GM11168 (cell line): ENCODE data around the gene EIF4E1B.

Source experiments
- in situ Hi-C: fragments of 300-500 bp; cut with MboI; formaldehyde crosslinking; loops from one replicate; pipeline ENCODE4 v1.12.0; 2022; ENCODE audit warnings: low sequenced_read_pairs; ENCODE audit not compliant: unreplicated experiment

EIF4E1B gene

DNA sequence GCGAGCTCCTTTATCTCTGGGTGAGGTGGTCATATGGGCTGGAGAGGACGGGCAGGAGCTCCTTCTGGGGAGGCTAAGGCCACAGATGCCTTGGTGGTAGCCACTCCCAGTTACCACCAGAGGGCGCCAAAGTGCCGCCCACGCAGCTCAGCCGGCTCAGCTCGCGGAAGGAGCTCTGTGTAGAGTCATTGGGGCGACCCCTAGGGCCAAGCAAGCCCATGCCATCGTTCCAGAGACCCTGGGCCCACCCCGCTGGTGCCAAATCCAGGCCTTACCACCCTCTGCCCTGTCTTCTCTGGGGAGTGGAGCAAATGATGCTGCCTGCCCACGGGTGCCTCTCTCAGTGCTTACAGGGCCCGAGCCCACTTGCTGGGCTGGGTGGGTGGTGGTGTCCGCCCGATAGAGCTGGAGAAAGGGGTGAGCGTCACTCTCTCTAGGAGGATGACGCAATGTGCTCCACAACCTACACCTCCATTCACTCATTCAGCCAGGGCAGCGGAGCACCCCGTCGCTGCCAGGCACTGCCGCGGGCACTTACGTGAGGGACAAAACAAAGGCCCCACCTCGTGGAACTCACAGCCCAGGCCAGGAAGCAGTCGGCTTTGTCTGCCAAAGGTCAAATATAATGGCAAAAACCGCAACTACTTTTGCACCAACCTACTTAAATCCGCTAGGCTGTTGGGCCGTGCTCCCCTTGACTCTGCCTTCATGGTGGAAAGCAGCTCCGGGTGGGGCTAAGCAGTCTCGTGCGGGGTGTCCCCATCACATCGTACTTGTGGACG is 30.6 kb downstream of the EIF4E1B start:
- in situ Hi-C loops, result no loop called here

DNA sequence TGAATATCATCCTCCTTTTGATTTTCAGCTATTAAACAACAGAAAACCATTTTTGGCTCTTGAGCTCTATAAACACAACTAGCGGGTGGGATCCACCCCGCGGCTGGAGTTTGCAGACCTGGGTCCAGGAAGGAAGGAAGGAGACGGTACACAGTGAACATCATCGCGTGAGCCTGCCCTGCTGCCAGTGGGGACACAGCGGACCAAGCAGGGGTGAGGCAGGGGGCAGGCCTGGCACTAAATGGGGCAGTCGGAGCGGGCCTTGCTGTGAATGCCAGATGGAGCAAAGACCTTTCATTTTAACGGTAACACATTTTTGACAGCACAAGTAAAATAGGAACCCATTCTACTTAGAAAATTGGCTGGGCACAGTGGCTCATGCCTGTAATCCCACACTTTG is 31.2 kb downstream of the EIF4E1B start:
- in situ Hi-C loops, result no loop called here

DNA sequence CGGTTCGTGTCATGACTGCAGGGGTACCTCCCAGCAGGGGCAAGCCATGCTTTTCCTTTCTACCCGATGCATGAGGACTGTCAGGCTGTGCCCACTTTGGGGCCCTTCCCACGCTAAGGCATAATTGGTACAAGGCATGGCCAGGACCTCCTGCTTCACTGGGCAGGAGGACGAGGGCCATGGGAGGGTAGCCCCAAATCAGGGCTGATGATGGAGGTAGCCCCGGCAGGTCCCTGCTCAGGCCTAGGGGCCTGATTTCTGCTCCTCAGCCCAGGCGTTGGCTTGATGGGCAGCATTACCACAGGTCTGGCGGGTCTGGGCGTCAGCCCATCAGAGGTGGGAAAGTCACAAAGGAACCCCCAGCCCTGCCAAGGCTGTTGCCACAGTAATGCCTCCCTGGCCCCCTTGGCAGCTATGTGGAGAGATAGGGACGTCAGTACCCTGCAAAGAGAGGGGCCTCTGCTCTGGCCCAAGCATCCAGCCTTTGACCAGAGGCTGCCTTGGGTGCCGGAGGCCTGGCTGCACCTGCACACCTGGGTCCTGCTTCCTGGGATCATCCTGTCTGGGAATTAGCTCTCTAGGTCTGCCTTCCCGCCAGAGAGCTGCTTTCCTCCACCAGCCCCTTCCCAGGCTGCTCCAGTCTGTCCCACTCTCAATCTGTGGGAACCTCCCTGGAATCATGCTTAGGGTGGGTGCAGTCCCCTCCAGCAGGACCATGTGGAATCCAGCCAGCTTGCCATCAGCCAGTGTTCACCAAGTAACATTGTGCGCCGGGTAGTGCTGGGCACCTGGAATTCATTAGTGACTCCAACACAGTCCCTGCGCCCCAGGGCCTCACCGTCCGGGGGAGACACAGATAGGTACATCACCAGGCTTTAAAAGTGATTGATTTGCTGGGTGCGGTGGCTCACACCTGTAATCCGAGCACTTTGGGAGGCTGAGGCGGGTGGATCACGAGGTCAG is 32.2 kb downstream of the EIF4E1B start:
- in situ Hi-C loops, result no loop called here

DNA sequence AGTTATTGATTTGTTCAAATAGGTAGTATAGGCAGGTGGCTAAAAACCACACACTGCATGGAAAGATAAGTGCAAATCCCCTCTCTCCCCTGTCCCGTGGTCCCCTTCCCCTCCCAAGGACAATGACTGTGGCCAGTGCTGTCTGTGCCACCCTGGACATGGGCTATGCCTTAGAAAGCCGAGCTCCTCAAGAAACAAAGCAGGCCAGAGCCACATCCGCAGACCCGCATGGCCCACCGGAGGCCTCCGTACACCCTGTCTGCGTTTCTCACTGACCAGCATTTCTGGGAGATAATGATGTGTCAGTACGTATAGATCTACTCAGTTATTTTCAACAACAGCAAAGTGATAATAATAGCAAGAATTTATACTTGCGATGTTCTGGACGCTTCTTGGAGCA is 33.1 kb downstream of the EIF4E1B start:
- in situ Hi-C loops, result no loop called here

DNA sequence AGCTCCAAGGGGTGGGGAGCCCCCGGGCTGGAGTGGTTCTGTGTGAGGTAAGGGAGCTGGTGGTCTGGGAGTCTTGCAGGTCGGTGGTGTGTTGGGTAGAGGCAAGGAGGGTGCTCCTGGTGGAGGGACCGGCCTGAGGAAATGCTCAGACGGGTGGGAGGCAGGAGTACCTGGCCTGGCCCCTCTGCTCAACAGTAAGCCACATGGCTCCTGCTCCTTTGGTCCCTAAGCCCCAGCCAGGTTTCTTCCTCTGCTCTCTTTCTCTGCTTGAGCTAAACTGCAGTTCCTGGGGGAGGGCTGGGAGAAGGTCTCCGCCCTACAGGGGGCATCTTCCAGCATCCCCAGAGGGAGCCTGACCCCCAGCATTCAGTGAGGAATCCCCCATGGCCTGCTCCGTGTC is 34.0 kb downstream of the EIF4E1B start:
- in situ Hi-C loops, result no loop called here

DNA sequence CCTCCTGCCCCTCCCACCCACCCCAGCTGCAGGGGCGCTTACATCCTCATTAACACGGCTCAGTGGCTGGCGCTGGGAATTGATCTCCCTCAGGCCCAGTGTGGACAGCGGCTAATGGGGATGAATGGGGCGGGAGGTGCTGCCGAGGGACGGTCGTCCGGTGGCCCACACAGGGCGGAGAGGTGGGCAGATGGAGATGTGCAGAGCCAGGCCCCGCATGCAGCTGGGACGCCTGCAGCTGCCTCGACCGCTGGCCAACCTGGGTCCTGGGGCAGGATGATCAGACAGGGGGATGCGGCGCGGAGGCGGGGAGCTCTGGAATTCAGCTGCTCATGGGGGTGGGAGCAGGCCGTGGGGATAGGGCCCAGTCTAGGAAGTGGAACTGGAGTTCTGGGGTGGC is 34.4 kb downstream of the EIF4E1B start:
- in situ Hi-C loops, result no loop called here

DNA sequence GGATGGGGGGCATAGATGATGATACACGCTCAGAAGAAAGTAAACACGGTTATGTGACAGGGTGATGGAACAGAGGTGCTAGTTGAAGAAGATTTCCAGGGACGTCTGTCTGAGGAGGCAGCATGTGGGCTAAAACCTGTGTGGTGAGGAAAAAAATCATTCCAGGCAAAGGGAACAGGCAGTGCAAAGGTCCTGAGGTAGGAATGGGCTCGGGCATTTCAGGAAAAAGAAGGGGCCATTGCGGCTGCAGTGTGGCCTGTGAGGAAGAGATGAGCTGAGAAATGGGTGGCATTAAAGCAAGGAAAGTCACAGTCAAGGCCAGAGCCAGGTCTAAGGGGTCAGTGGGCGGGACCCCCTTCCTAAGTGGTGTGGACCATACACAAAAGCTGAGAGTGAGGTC is 35.0 kb downstream of the EIF4E1B start:
- in situ Hi-C loops, result no loop called here

DNA sequence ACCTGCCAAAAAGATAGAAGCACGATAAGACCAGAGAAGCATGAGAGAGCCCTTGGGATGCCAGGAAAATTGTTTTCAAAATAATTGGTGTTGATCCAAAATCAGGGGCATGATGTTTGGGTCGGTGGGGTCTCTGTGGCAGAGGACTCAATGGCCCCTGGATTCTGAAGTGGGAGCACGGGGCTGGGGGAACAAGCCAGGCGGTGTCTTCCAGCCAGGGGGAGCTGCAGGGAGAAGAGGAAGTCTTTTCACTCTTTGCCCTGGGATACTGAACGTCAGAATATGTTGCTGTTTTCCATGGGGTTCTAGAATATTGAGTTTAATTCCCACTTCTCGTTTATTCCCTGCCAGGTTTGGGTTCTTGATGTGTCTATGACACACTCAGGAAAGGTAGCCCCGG is 37.2 kb downstream of the EIF4E1B start:
- in situ Hi-C loops, result no loop called here

DNA sequence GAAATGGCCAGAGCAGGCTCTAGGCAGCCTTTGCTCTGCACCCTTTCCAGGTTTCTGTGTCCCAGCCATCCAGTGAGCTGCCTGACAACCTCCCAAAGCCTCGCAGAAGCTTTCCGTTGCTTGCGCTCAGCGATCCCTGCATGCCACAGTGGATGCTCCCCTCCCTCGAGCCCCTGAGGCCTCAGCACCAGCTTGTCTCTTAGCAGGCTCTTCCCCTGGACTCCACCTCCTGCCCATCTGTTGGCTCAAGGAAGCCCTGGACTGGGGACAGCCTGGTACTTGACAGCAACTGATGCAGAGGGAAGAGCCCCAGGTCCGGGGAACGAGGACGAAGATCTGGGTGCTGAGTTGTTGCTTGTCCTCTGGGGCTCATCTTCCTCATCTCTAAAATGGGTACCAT is 40.0 kb downstream of the EIF4E1B start:
- in situ Hi-C loops, result no loop called here

DNA sequence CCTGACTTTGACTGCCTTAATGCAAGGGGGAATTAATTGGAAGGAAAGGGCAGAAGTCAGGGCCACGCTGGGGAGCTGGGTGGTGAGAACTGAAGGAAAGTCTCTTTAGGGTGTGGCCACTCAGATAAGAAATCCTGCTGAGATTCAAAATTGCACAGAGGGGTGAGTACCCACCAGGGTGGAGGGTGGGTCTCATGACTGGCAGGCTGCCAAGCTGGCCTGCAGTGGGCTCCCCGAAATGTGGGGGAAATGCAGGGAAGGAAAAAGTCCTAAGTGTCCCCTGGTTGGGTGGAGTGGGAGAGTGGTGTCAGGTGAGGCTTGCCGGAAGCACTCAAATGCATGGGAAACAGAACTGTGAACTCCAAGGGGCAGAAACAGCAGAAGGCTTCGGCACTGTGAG is 40.9 kb downstream of the EIF4E1B start:
- in situ Hi-C loops, result no loop called here

DNA sequence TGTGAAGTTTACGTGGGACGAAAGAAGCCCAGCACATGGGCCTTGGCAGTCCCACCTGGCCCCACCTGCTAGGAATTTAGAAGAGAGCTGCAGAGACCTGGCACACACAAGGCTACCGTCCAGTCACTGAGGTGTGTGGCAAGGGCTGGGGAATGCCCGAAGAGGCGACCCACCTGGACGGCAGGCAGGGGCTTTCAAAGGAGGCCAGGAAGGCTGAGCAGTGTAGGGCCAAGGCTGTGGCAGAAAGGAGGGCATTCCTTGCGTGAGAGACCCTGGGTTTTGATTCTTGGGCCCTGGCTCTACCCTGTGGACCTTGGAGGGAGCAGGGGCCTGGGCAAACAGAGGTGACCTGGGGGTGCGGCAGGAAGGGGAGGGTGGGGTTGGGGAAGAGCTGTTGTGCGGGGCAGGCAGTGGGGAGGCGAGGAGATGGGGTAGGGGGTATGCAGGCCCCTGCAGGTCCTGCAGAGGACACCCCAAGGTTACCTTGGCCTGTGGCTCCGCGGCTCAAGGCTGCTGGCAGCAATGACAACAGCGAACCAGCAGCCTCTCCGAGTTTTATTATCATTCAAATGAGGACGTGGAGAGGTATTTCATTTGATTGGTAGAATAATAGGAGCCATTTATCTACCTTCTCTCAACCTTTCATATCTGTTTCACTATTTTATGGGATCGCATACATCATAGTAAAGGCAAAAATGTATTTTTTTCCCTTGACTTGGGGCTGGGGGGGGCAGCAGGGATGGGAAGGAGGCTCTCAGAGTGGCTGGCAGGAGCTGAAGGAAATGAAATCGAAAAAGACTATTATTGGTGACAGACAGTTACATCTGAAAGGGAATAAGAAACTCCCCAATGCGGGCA is 41.6 kb downstream of the EIF4E1B start:
- in situ Hi-C loops, result no loop called here

DNA sequence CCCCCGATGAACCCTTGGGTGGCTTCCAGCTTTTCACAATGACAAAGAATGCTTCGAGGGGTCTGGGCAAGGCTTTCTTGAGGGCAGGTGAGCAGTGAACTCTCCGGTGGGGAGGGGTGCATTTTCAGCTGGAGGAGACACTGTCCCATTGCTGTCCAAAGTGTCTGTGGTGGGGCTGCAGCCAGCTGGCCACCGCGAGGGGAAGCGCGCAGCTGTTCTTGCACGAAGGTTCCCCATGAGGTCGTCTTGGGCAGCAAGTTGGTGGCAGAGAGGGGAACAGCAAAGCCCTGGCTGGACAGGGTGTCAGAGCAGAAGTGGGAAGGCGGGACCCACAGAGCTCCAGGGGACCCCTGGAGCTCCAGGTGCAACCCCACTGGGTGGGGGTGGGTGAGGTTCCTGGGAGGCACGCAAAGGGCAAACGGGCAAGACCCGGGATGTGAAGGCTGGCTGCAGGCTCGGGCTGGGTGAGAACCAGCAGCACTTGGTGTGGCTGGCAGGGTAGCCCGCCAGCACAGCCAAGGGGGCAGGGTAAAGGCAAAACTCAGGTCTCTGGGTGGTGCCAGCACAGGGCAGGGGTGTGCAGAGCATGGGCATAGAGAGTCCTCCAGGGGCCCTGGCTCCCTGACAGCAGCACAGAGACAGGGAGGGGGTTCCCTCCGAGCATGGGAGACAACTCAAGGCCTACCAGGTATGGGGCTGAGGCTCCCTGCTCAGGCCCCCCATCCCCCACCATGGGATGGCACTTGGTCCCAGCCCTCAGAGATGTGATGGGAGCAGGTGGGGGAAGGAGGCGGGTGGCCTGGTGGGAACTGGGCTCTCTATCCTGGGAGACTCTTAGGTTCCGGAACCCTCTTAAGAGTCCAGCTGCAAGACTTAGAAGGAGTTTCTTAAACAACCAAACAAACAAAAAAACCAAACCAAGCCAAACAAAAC is 43.4 kb downstream of the EIF4E1B start:
- in situ Hi-C loops, result no loop called here

DNA sequence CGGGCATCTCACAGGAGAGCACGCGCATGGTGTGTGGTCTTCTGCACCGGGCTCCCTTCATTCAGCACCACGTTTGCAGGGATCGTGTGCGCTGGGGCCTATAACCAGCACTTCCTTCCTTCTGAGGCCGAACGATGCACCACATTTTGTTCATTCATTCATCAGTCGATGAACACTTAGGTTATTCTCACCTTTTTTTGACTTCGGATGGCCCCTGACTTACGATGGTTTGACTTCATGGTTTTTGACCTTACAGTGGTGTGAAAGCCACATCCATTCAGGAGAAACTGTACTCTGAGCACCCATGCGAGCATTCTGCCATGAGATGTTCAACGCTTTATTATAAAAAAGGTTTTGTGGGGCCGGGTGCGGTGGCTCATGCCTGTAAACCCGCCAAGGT is 44.3 kb downstream of the EIF4E1B start:
- in situ Hi-C loops, result no loop called here

DNA sequence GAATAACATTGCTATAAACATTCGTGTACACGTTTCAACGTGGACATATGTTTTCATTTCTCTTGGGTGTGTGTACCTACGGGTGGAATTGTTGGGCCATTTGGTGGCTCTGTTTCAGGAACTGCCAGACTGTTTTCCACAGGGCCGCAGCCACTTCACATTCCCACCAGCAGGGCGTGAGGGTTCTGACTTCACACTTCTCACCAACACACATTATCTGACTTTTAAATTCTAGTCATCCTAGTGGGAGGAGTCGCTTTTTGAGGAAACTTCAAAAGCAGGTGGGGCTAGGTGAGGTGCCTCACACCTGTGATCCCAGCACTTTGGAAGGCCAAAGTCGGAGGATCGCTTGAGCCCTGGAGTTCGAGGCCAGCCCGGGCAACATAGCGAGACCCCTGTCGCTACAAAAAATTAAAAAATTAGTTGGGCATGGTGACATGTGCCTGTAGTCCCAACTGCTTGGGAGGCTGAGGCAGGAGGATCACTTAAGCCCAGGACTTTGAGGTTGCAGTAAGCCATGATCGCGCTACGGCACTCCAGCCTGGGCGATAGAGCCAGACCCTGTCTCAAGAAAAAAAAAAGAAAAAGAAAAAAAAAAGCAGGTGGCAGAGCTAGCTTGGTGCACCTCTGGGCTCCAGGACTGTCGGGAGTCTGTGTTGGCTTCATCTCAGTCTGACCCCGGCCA is 45.3 kb downstream of the EIF4E1B start:
- in situ Hi-C loops, result no loop called here

DNA sequence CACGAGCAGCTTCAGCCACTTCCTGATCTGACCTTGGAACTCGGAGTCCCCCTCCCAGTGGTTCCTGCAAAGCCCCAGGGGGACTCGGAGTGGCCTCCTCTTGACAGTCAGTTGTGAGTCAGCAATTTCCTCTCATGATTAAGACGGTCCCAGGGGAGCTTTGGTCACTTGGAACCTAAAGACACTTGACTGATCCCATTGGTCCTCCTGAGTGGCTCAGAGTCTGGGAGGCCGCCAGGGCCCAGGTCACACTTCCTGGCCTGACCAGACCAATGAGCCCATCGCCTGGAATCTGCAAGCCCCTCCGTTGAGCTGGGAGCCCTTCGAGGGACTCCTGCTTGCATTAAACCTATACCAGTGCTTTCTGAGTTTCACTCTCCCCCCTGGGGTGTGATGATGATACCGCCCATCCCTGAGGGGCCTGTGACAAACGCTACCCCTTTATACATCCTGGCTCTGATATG is 45.9 kb downstream of the EIF4E1B start:
- in situ Hi-C loops, result no loop called here

DNA sequence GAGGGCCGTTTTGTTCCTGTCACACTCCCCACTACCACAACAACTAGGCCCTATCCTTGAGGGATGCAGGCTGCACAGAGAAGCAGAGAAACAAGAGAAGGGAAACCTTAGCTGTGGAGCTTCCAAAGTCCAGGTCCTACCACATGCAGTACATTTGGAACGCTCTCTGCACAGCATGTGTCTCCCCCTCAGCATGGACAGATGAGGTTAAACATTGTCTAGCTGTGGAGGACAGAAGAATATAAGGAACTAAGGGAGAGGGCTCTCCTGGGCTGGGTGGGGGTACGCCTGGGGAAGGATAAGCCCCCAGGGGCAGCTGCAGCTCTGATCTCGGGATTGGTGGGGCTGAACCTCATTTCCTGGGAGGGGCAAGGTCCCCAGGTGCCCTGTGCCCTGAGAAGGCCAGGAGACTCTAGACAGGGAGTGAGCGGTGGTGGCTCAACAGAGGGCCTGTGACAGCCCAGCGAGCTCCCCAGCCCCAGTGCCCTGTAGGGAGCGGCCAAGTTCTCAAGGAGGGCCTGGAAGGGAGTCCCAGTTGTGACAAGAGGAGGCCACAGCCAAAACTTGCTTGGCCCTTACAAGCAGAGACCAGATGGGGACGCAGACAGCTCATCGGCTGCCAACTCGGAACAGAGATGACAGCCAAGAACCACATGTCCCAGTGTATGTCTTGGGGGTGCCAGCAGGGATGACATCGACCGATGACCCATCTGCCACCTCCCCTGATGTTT is 46.9 kb downstream of the EIF4E1B start:
- in situ Hi-C loops, result no loop called here

DNA sequence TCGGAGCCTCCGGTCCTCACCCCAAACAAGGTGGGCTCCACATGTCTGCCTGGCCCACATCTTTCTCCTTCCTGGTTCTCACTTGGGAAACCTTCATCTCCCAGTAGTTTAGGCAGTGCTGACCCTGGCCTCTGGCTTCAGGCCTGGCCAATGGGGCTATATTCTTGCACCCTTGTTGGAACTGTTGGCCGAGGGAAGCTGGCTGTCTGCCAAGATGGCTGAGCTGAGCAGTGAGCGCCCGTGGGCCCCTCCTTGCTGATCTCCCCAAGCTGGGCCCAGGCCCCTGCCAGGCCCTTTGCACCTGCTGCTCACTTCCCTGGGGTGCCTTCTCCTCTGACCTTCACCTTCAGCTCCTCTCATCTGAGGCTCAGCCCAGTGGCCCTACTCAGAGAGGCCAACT is 48.1 kb downstream of the EIF4E1B start:
- in situ Hi-C loops, result no loop called here
